IPS DF 19.7 (cell line): ENCODE results near the gene ADAR.

Experiments used
- DNase-seq: peaks from one replicate; pipeline ENCODE4 v3.0.0-alpha.2; 2013; ENCODE audit warnings: low read depth, low spot score

Gene ADAR

GRCh38 chr1:154583773-154584172 lies 24.2 kb downstream of the ADAR start:
- DNase-seq: no peak

GRCh38 chr1:154582885-154583284 lies 25.1 kb downstream of the ADAR start:
- DNase-seq: no peak

- no peak for DNase-seq
Measured at GRCh38 chr1:154581766-154582165, 26.2 kb downstream of the ADAR start.

GRCh38 chr1:154579374-154579773 lies 28.6 kb downstream of the ADAR start:
- DNase-seq: no peak

GRCh38 chr1:154578058-154578418 lies 29.9 kb downstream of the ADAR start:
- no peak for DNase-seq

- DNase-seq: no peak
Measured at GRCh38 chr1:154577346-154578057, 30.5 kb downstream of the ADAR start.

- no peak for DNase-seq
Measured at GRCh38 chr1:154575951-154576566, 31.9 kb downstream of the ADAR start.

GRCh38 chr1:154575147-154575927 lies 32.6 kb downstream of the ADAR start:
- no peak for DNase-seq

- no peak for DNase-seq
Measured at GRCh38 chr1:154574716-154575115, 33.3 kb downstream of the ADAR start.

GRCh38 chr1:154573168-154573510 lies 34.8 kb downstream of the ADAR start:
- DNase-seq: no peak

GRCh38 chr1:154572468-154573167 lies 35.4 kb downstream of the ADAR start:
- DNase-seq: no peak

GRCh38 chr1:154571964-154572288 lies 36.1 kb downstream of the ADAR start:
- DNase-seq: no peak

GRCh38 chr1:154571244-154571963 lies 36.6 kb downstream of the ADAR start:
- DNase-seq: no peak

- DNase-seq: no peak
Measured at GRCh38 chr1:154568157-154568815, 39.7 kb downstream of the ADAR start.

- peak; percentile 79 for DNase-seq
Measured at GRCh38 chr1:154567386-154568156, 40.4 kb downstream of the ADAR start, which contains the start of gene CHRNB2. Gene CHRNB2 (plus strand): TSS chr1:154567778. CDS start chr1:154568045, 267 bp downstream.

GRCh38 chr1:154565876-154566275 lies 42.1 kb downstream of the ADAR start:
- DNase-seq: no peak

GRCh38 chr1:154559466-154560044 lies 48.4 kb downstream of the ADAR start:
- peak; percentile 86 for DNase-seq

- DNase-seq: peak; percentile 84
Measured at GRCh38 chr1:154558720-154559465, 49.1 kb downstream of the ADAR start.
